22Rv1 (cell line): Measurements from ENCODE around the gene PLBD2.

Source experiments
- CTCF ChIP-seq: fragments of 450-650 bp; IDR thresholded peaks from 2 replicates; pipeline ENCODE4 v1.5.1; 2017; ENCODE audit warnings: mild to moderate bottlenecking
- ZFX ChIP-seq: fragments of 450-650 bp; IDR thresholded peaks from 2 replicates; pipeline ENCODE4 v1.6.1; 2017; ENCODE audit warnings: antibody characterized with exemption, borderline replicate concordance

- TF ChIP-seq CTCF, result no peak
- TF ChIP-seq ZFX, result no peak
These were observed 12.0 kb upstream of the PLBD2 start for GRCh38 chr12:113346353-113346752.
